Measurements from ENCODE around the gene HP1BP3.

DNA sequence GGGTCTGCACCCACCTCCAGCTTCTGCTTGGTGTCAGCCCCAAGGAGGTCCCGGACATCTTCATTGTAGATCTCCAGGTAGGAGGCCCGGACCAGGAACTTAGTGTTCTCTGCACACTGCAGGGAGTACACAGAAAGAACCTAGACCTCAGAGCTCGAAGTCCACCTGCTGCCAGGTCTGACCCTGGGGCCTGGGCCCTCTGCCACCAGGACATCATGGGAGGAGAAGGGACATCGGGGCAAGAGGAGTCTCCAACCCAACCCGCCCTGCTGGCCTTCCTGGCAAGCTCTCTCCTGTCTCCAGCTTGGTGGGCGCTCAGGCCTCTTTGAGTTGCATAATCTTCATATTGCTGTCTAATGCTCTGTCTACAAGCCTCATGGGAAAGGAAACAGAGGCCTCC is 73.7 kb downstream of the HP1BP3 start:
- TF ChIP-seq, protein P1, sequence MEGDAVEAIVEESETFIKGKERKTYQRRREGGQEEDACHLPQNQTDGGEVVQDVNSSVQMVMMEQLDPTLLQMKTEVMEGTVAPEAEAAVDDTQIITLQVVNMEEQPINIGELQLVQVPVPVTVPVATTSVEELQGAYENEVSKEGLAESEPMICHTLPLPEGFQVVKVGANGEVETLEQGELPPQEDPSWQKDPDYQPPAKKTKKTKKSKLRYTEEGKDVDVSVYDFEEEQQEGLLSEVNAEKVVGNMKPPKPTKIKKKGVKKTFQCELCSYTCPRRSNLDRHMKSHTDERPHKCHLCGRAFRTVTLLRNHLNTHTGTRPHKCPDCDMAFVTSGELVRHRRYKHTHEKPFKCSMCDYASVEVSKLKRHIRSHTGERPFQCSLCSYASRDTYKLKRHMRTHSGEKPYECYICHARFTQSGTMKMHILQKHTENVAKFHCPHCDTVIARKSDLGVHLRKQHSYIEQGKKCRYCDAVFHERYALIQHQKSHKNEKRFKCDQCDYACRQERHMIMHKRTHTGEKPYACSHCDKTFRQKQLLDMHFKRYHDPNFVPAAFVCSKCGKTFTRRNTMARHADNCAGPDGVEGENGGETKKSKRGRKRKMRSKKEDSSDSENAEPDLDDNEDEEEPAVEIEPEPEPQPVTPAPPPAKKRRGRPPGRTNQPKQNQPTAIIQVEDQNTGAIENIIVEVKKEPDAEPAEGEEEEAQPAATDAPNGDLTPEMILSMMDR (IDR thresholded peaks at IDR 0.05 in 2 of 3, conservative IDR thresholded peaks at IDR 0.05 in 1 of 3; ENCODE audit: borderline replicate concordance in 1 of 3, insufficient read depth in 1 of 3, low read depth in 2 of 3, low read length in 2 of 3), result no peak
- TF ChIP-seq POLR2A (IDR thresholded peaks at IDR 0.05; ENCODE audit: borderline replicate concordance, extremely low read depth, insufficient read depth, insufficient read length) (no peak), RAD21 (IDR thresholded peaks at IDR 0.05; ENCODE audit: low read depth) (no peak), ZNF274 (IDR thresholded peaks at IDR 0.05; ENCODE audit: low read depth, low read length) (no peak), EZH2phosphoT487 (IDR thresholded peaks at IDR 0.05; ENCODE audit: borderline replicate concordance) (no peak), SP1 (IDR thresholded peaks at IDR 0.05; ENCODE audit: low read depth) (no peak), POLR2AphosphoS5 (IDR thresholded peaks at IDR 0.05; ENCODE audit: low read depth, low read length) (no peak), ZFX (IDR thresholded peaks at IDR 0.05) (no peak), CEBPB (IDR thresholded peaks at IDR 0.05; ENCODE audit: low read depth) (no peak), TCF7L2 (IDR thresholded peaks at IDR 0.05; ENCODE audit: borderline replicate concordance, extremely low read depth, insufficient read depth, insufficient read length) (no peak)
- TF ChIP-seq, protein P2, sequence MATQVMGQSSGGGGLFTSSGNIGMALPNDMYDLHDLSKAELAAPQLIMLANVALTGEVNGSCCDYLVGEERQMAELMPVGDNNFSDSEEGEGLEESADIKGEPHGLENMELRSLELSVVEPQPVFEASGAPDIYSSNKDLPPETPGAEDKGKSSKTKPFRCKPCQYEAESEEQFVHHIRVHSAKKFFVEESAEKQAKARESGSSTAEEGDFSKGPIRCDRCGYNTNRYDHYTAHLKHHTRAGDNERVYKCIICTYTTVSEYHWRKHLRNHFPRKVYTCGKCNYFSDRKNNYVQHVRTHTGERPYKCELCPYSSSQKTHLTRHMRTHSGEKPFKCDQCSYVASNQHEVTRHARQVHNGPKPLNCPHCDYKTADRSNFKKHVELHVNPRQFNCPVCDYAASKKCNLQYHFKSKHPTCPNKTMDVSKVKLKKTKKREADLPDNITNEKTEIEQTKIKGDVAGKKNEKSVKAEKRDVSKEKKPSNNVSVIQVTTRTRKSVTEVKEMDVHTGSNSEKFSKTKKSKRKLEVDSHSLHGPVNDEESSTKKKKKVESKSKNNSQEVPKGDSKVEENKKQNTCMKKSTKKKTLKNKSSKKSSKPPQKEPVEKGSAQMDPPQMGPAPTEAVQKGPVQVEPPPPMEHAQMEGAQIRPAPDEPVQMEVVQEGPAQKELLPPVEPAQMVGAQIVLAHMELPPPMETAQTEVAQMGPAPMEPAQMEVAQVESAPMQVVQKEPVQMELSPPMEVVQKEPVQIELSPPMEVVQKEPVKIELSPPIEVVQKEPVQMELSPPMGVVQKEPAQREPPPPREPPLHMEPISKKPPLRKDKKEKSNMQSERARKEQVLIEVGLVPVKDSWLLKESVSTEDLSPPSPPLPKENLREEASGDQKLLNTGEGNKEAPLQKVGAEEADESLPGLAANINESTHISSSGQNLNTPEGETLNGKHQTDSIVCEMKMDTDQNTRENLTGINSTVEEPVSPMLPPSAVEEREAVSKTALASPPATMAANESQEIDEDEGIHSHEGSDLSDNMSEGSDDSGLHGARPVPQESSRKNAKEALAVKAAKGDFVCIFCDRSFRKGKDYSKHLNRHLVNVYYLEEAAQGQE (IDR thresholded peaks at IDR 0.05; ENCODE audit: low read depth), result no peak
- TF ChIP-seq, protein P3, sequence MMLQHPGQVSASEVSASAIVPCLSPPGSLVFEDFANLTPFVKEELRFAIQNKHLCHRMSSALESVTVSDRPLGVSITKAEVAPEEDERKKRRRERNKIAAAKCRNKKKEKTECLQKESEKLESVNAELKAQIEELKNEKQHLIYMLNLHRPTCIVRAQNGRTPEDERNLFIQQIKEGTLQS (IDR thresholded peaks at IDR 0.05), result no peak
- TF ChIP-seq, protein P4, sequence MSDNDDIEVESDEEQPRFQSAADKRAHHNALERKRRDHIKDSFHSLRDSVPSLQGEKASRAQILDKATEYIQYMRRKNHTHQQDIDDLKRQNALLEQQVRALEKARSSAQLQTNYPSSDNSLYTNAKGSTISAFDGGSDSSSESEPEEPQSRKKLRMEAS (IDR thresholded peaks at IDR 0.05), result no peak

All from HCT116 (cell line).